ENCODE results near the gene PLXNA4.

DNA sequence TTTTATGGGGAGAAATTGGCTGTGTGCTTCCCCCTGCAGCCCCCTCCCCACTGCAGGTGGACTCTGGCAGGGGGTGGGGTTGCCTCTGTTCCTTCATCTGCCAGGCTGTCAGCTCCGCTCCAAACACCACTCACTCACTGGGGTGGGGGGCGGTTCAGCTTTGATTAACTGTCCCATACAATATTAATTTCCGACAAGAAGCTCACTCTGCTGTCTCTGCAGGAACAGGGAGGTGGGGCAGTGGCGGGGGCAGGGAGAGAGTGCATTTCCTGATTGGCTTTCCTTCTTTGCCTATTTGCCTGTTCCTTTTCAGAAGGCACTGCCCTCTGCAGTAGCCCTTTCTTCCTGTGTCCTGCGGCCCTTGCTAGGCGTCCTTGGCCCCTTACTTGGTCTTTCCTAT, 500.8 kb downstream of the PLXNA4 start:
- no peak for TF ChIP-seq GATA2 (IDR thresholded peaks at IDR 0.05; ENCODE audit: low read depth, low read length)
- no peak for TF ChIP-seq GATA3 (IDR thresholded peaks at IDR 0.05; ENCODE audit: low read depth, low read length)

All from SH-SY5Y (cell line).